Measurements from ENCODE around the gene EXPH5. TPM values are rescaled to one million over a fixed set of nuclear protein-coding genes. Genes with fewer than 3 reads are reported as not detected.
A peak's percentile ranks its signal among the peaks of the same experiment; 100 is the strongest.

Gene EXPH5
- total and polyA plus RNA-seq, 9 of the 15 experiments (the other 6 are each of a cell fraction or from before 2014, with no cell fraction given) = 1.3 to 8.5 (median 4.8) TPM

GRCh38 chr11:108497317-108498045 lies 96.1 kb downstream of the EXPH5 start:
- under 1% methylated on average over 29 of the region's 30 CpGs for WGBS (ENCODE audit: insufficient coverage, low coverage, missing lambda C conversion rate)
- DNase-seq (ENCODE audit: extremely low read depth in 1 of 4, low spot score in 3 of 4) = peak; percentile 73 to 97 (median 81)
- Histone ChIP-seq H3K36me3 (ENCODE audit: control insufficient read depth, insufficient read depth, low read length) (peaks cover 2% of the 10 kb centered on the region; the same call in 1 of the 3 replicates), H3K27ac (ENCODE audit: extremely low read depth, low read depth, low read length) (peak overlapping the region; percentile 97), H3K4me1 (replicated peaks in 1 of 2; ENCODE audit: control insufficient read depth in 2 of 2, insufficient read depth in 2 of 2, low read length in 2 of 2) (peaks cover 17 to 37% of the 10 kb centered on the region in 2 experiments), H3K9me3 (replicated peaks; ENCODE audit: control insufficient read depth, insufficient read depth, low read depth, low read length) (no peaks in the 10 kb centered on the region), H2AFZ (ENCODE audit: low read depth, low read length) (peak overlapping the region; percentile 88), H3K4me2 (ENCODE audit: insufficient read depth, low read length) (peak overlapping the region; percentile 88), H3K79me2 (ENCODE audit: control insufficient read depth, insufficient read depth, low read length) (peaks cover 37% of the 10 kb centered on the region), H3K9ac (ENCODE audit: insufficient read depth in 1 of 2, low read depth in 2 of 2, low read length in 2 of 2) (peak overlapping the region; percentile 88 to 98), H3K27me3 (ENCODE audit: control insufficient read depth in 2 of 2, insufficient read depth in 2 of 2, low read length in 2 of 2) (no peaks in the 10 kb centered on the region), H3K4me3 (peak overlapping the region; percentile 59), H4K20me1 (replicated peaks; ENCODE audit: control insufficient read depth, insufficient read depth, low read length) (no peaks in the 10 kb centered on the region), H3K9me1 (ENCODE audit: control insufficient read depth, insufficient read depth, low read length) (no peaks in the 10 kb centered on the region)
- intact Hi-C loops (cut with micrococcal nuclease) (loop anchor here (2.0 to 10.0 kb wide), 5 partner anchors 55 to 373 kb away; partner anchors contain the start of genes ACAT1, ATM, EXPH5 and NPAT), in situ Hi-C loops (cut with MboI) (no loop called here)
- FAIRE-seq = peak; percentile 99
- ChIA-PET CTCF (ENCODE audit: low intra/inter-chr PET ratio) (no interaction called here), POLR2A (interaction anchor here (0.9 to 1.6 kb wide), 3 partner anchors 9 to 29 kb away, joined by 4 to 6 read pairs (median 4); no protein-coding TSS in a partner anchor)
- TSS peak; percentile 60 for BruUV-seq (replicated peaks)
- ATAC-seq = peak; percentile 88
- TF ChIP-seq ARID3A (IDR thresholded peaks at IDR 0.05; ENCODE audit: borderline replicate concordance, low read depth, low read length) (0 out of 2 replicates have a peak, but pooled peaks have one; percentile 35), JUN (IDR thresholded peaks at IDR 0.05; ENCODE audit: borderline replicate concordance, low read depth, low read length) (peak; percentile 98), JUN (CRISPR knock-in tag; IDR thresholded peaks at IDR 0.05; ENCODE audit: borderline replicate concordance) (peak; percentile 93; the same call in 1 of the 2 replicates), SAP30 (IDR thresholded peaks at IDR 0.05; ENCODE audit: borderline replicate concordance, insufficient read depth, low read depth, low read length, poor library complexity, severe bottlenecking) (no peak), SIN3A (IDR thresholded peaks at IDR 0.05; ENCODE audit: borderline replicate concordance in 2 of 2, control insufficient read depth in 1 of 2, low read depth in 2 of 2, low read length in 2 of 2) (peak in 1 of 2 experiments; percentile 48; a peak in 2 of 4 replicates), ATF7 (IDR thresholded peaks at IDR 0.05) (peak; percentile 85), ZNF311 (CRISPR knock-in tag; IDR thresholded peaks at IDR 0.05) (no peak), ZNF253 (CRISPR knock-in tag; conservative IDR thresholded peaks at IDR 0.05) (no peak), ZNF41 (CRISPR knock-in tag; conservative IDR thresholded peaks at IDR 0.05) (no peak), ZBTB5 (IDR thresholded peaks at IDR 0.05) (0 out of 2 replicates have a peak, but pooled peaks have one; percentile 63), SLC30A9 (CRISPR knock-in tag; IDR thresholded peaks at IDR 0.05) (no peak), MTA3 (IDR thresholded peaks at IDR 0.05; ENCODE audit: borderline replicate concordance) (no peak; the same call in 1 of the 2 replicates), FOXK2 (conservative IDR thresholded peaks at IDR 0.05 in 1 of 2, IDR thresholded peaks at IDR 0.05 in 1 of 2; ENCODE audit: low read depth in 2 of 2) (peak; percentile 44 to 73), NR2C1 (IDR thresholded peaks at IDR 0.05) (no peak), NR2C1 (tag; IDR thresholded peaks at IDR 0.05) (no peak), PHTF2 (CRISPR knock-in tag; IDR thresholded peaks at IDR 0.05) (no peak), ZEB2 (IDR thresholded peaks at IDR 0.05) (peak; percentile 14; the same call in 1 of the 2 replicates), ZBTB8A (IDR thresholded peaks at IDR 0.05; ENCODE audit: partially characterized antibody) (no peak)
